Endothelial cell of umbilical vein (primary cell): ENCODE results near the gene BCAR3. TPM values are rescaled to one million over a fixed set of nuclear protein-coding genes. Genes with fewer than 3 reads are reported as not detected.

ENCODE experiments used
- BruUV-seq: library from RNA; stranded (reverse); fragments of 400-500 nt; replicated peaks from 2 replicates; lab custom pipeline; 2021; lab: Mats Ljungman, UMichigan
- CTCF ChIA-PET: fragments of 300-600, 350-600 bp; sonication (Branson Sonifier 250); formaldehyde crosslinking; loops from one replicate; lab custom pipeline; 2021; ENCODE audit warnings: antibody characterized with exemption, inconsistent platforms; lab: Charles Lee
- POLR2A ChIA-PET: fragments of 300-600, 350-600 bp; sonication (Branson Sonifier 250); formaldehyde crosslinking; loops from one replicate; lab custom pipeline; 2021; ENCODE audit warnings: antibody characterized with exemption, inconsistent platforms; lab: Charles Lee
- DNase-seq: peaks from one replicate; pipeline ENCODE4 v3.0.0-alpha.2; 2011; ENCODE audit warnings: low read depth, low spot score
- FAIRE-seq: peaks from 2 replicates; lab custom pipeline; 2011; peaks lifted over from hg19 to GRCh38; lab: Jason Lieb, UNC
- H2AFZ ChIP-seq: 2 replicates; pipeline ENCODE4 v1.6.0; 2012; ENCODE audit warnings: low read depth, low read length, control low read depth, inconsistent platforms
- H3K27ac ChIP-seq: 2 replicates; pipeline ENCODE4 v1.5.1; 2011; ENCODE audit warnings: low read depth, mild to moderate bottlenecking, control low read depth, low read length, moderate library complexity; ENCODE audit not compliant: insufficient read depth
- H3K27me3 ChIP-seq, 2 experiments: 2 replicates each; pipeline versions ENCODE4 v1.6.0 to v1.6.1; 2011; ENCODE audit warnings: low read length in 2 of 2, mixed read lengths in 1 of 2; ENCODE audit not compliant: control insufficient read depth in 2 of 2, insufficient read depth in 2 of 2
- H3K36me3 ChIP-seq, 2 experiments: 2 replicates in 1 of 2; 3 replicates in 1 of 2; pipeline ENCODE4 v1.5.1; 2011; ENCODE audit warnings: low read length in 2 of 2, mild to moderate bottlenecking in 1 of 2, moderate library complexity in 1 of 2; ENCODE audit not compliant: control insufficient read depth in 2 of 2, insufficient read depth in 2 of 2; ENCODE audit errors: extremely low read depth in 1 of 2
- H3K4me1 ChIP-seq: 3 replicates; pipeline ENCODE4 v1.5.1; 2011; ENCODE audit warnings: mild to moderate bottlenecking, low read length; ENCODE audit not compliant: control insufficient read depth, insufficient read depth; ENCODE audit errors: extremely low read depth
- H3K4me2 ChIP-seq: 2 replicates; pipeline ENCODE4 v1.6.1; 2011; ENCODE audit warnings: low read length, control low read depth, mixed read lengths; ENCODE audit not compliant: insufficient read depth
- H3K4me3 ChIP-seq, 3 experiments: fragments of 200-600 bp in 1 of 3; sonication (generic), shearing (Covaris generic) in 1 of 3; replicated peaks in 1 of 3; 2 replicates each; pipeline ENCODE4 v1.5.1; 2011 to 2016; ENCODE audit warnings: control low read depth in 3 of 3, low read length in 3 of 3, mild to moderate bottlenecking in 2 of 3, inconsistent platforms in 1 of 3, low read depth in 1 of 3, moderate library complexity in 1 of 3; ENCODE audit not compliant: insufficient read depth in 1 of 3
- H3K79me2 ChIP-seq: 2 replicates; pipeline ENCODE4 v1.6.0; 2012; ENCODE audit warnings: low read length, inconsistent platforms; ENCODE audit not compliant: control insufficient read depth, insufficient read depth
- H3K9ac ChIP-seq: replicated peaks from 2 replicates; pipeline ENCODE3; 2011; ENCODE audit warnings: low read length, control low read depth; ENCODE audit not compliant: insufficient read depth; ENCODE audit errors: extremely low read depth
- H3K9me1 ChIP-seq: replicated peaks from 3 replicates; pipeline ENCODE4 v1.6.0; 2011; ENCODE audit warnings: mild to moderate bottlenecking, low read length; ENCODE audit not compliant: control insufficient read depth, insufficient read depth; ENCODE audit errors: extremely low read depth
- H3K9me3 ChIP-seq: replicated peaks from 2 replicates; pipeline ENCODE4 v1.5.1; 2012; ENCODE audit warnings: low read length, inconsistent platforms; ENCODE audit not compliant: control insufficient read depth, insufficient read depth
- H4K20me1 ChIP-seq: replicated peaks from 2 replicates; pipeline ENCODE3; 2011; ENCODE audit warnings: mild to moderate bottlenecking, low read length; ENCODE audit not compliant: control insufficient read depth, insufficient read depth; ENCODE audit errors: extremely low read depth
- EZH2 ChIP-seq: IDR thresholded peaks from 2 replicates; pipeline ENCODE4 v1.6.1; 2012; ENCODE audit warnings: borderline replicate concordance, low read depth, mild to moderate bottlenecking, moderate library complexity, low read length, inconsistent platforms; ENCODE audit not compliant: severe bottlenecking
- FOS ChIP-seq: IDR thresholded peaks from 2 replicates; pipeline ENCODE4 v1.6.1; 2011; ENCODE audit warnings: mild to moderate bottlenecking, low read length, moderate library complexity, borderline replicate concordance; ENCODE audit not compliant: insufficient read depth
- GATA2 ChIP-seq: IDR thresholded peaks from 2 replicates; pipeline ENCODE4 v1.7.0; 2011; ENCODE audit warnings: low read depth, mild to moderate bottlenecking, moderate library complexity, mixed read lengths, low read length; ENCODE audit not compliant: insufficient read length, insufficient read depth
- JUN ChIP-seq: IDR thresholded peaks from 2 replicates; pipeline ENCODE4 v1.6.1; 2011; ENCODE audit warnings: borderline replicate concordance, low read depth; ENCODE audit not compliant: insufficient read length, insufficient read depth
- MYC ChIP-seq: IDR thresholded peaks from one replicate; pipeline ENCODE4 v1.6.1; 2011; ENCODE audit warnings: mild to moderate bottlenecking, low read depth, low read length
- POLR2A ChIP-seq: IDR thresholded peaks from 2 replicates; pipeline ENCODE4 v1.6.1; 2012; ENCODE audit warnings: low read depth, mild to moderate bottlenecking, control low read depth, low read length
- POLR2AphosphoS5 ChIP-seq: IDR thresholded peaks from 2 replicates; pipeline ENCODE4 v1.6.1; 2012; ENCODE audit warnings: low read depth, mild to moderate bottlenecking, control low read depth, low read length, moderate library complexity; ENCODE audit not compliant: insufficient read depth
- dilution Hi-C: fragments of 300-500 bp; cut with MboI; formaldehyde crosslinking; loops from one replicate; pipeline ENCODE4 v1.15.0; 2019; ENCODE audit warnings: low sequenced_read_pairs; ENCODE audit not compliant: extremely low pct_ligation_motif_present
- intact Hi-C: fragments of 100-400 bp; cut with micrococcal nuclease; formaldehyde crosslinking; loops from one replicate; pipeline ENCODE4 v1.10.0; 2022
- polyA plus RNA-seq, 4 experiments: library from polyadenylated mRNA; depleted of rRNA in 3 of 4; stranded (reverse) in 3 of 4; unstranded in 1 of 4; fragments of >200 nt; gene quantifications; 2 replicates each; pipeline versions ENCODE4 v1.2.1 to v1.2.3, GENCODE V29; 2011 to 2012; ENCODE audit warnings: missing spikeins in 1 of 4
- total RNA-seq: library from RNA; stranded (reverse); gene quantifications from 2 replicates; pipeline ENCODE4 v1.2.3, GENCODE V29; 2021
- TF ChIP-seq, protein P1 (sequence below): IDR thresholded peaks from 2 replicates; pipeline ENCODE4 v1.6.1; 2011; ENCODE audit not compliant: insufficient read depth, insufficient read length
- TF ChIP-seq, protein P2 (sequence below), 2 donors: IDR thresholded peaks; 1 replicate in 1 of 2; 2 replicates in 1 of 2; pipeline ENCODE4 v1.5.1; 2011; ENCODE audit warnings: low read length in 2 of 2, mild to moderate bottlenecking in 2 of 2, moderate library complexity in 2 of 2, control low read depth in 1 of 2, inconsistent platforms in 1 of 2, low read depth in 1 of 2; ENCODE audit not compliant: insufficient read depth in 1 of 2; ENCODE audit errors: extremely low read depth in 1 of 2

The BCAR3 gene
- total and polyA plus RNA-seq, 2 donors (not counting 3 experiments of a cell fraction or from before 2014, with no cell fraction given), result 17.5 to 32.9 TPM

DNA sequence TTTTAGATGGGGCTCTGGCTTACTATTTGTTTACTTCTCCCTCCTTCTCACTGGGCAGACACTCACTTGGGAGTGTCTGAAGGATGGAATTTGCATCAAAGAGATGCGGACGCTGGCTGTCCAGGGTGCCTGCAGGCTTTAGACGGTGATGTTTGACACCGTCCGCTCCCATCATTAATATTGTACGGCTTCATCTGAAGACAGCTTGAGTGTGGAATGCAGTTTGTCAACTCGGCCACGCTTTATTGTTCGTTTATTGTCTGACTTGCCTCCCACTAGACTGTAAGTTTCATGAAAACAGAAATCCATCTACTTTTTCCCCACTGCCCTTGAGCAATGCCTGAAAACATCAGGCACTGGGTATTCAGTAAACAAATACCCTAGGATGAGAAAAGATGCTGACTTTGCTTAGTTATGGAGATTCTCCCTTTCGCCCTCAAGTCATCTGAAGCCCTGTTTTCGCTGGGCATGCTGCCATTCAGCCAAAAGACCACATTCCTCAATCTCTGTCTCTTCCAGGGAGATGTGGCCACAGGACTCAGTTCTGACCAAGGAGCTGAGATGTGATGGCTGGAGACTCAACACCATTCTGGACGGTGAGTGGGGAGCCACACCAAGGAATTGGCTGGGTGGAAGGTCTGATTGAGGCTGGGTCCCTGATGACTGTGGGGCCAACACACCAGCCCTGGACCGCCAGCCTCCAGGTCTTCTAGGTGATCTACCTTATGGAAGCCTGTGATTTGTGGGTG, 87.6 kb downstream of the BCAR3 start:
- H3K9ac ChIP-seq, result no peak overlapping the region
- POLR2A ChIA-PET, result no interaction called here
- no TSS peak for BruUV-seq

More for the DNA sequence above, 87.6 kb downstream of the BCAR3 start:
- Histone ChIP-seq H4K20me1 (no peaks in the 10 kb centered on the region), H3K4me3 (no peak overlapping the region), H3K79me2 (peaks cover 85% of the 10 kb centered on the region), H3K9me1 (no peaks in the 10 kb centered on the region), H3K4me2 (no peak overlapping the region), H3K9me3 (no peaks in the 10 kb centered on the region), H3K36me3 (peaks cover 3 to 5% of the 10 kb centered on the region in 2 experiments), H3K27ac (no peak overlapping the region), H2AFZ (no peak overlapping the region), H3K4me1 (peaks cover 20% of the 10 kb centered on the region), H3K27me3 (no peaks in the 10 kb centered on the region)
- CTCF ChIA-PET, result interaction anchor here (1.9 kb wide), 1 partner anchor 14 kb away, joined by 8 read pairs; no protein-coding TSS in a partner anchor
- dilution Hi-C loops, result no loop called here
- intact Hi-C loops, result no loop called here
- TF ChIP-seq GATA2 (no peak), POLR2AphosphoS5 (no peak), POLR2A (no peak), MYC (no peak), FOS (no peak), EZH2 (no peak), JUN (no peak)
- TF ChIP-seq, protein P1, sequence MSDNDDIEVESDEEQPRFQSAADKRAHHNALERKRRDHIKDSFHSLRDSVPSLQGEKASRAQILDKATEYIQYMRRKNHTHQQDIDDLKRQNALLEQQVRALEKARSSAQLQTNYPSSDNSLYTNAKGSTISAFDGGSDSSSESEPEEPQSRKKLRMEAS, result no peak
- TF ChIP-seq, protein P2, sequence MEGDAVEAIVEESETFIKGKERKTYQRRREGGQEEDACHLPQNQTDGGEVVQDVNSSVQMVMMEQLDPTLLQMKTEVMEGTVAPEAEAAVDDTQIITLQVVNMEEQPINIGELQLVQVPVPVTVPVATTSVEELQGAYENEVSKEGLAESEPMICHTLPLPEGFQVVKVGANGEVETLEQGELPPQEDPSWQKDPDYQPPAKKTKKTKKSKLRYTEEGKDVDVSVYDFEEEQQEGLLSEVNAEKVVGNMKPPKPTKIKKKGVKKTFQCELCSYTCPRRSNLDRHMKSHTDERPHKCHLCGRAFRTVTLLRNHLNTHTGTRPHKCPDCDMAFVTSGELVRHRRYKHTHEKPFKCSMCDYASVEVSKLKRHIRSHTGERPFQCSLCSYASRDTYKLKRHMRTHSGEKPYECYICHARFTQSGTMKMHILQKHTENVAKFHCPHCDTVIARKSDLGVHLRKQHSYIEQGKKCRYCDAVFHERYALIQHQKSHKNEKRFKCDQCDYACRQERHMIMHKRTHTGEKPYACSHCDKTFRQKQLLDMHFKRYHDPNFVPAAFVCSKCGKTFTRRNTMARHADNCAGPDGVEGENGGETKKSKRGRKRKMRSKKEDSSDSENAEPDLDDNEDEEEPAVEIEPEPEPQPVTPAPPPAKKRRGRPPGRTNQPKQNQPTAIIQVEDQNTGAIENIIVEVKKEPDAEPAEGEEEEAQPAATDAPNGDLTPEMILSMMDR (IDR thresholded peaks at IDR 0.05; ENCODE audit: extremely low read depth in 1 of 2, insufficient read depth in 1 of 2, low read depth in 1 of 2, low read length in 2 of 2), result no peak
- no peak for FAIRE-seq
- no peak for DNase-seq
